ENCODE data around the gene STX1A. TPM values are rescaled to one million over a fixed set of nuclear protein-coding genes. Genes with fewer than 3 reads are reported as not detected.

Gene STX1A
- polyA plus RNA-seq, 1 donor (not counting 4 experiments of a cell fraction or from before 2014, with no cell fraction given) = 22.4 TPM

DNA sequence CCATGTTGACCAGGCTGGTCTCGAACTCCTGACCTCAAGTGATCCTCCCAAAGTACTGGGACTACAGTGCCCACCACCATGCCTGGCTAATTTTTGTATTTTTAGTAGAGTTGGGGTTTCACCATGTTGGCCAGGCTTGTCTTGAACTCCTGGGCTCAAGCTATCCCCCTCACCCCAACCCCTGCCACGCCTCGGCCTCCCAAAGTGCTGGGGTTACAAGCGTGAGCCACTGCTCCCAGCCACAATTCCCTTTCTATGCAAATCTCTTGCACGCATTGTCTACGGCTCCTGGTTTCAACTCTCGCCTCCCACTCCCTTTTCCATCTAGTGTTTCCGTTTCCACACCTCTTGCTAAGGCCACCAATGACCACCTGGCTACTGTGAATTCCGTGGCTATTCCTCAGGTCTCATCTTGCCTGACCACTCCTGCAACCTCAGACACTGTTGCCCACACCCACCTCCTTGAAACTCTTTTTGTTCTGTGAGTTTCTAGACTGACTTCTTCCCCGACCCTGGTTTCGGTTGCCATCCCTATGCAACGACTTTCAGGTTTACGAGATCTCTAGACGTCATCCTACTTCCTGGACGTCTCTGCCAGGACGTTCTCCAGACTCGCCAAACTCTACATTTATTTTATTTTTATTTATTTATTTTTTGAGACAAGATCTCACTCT, 47.2 kb upstream of the STX1A start:
- no peaks in the 10 kb centered on the region for H3K79me2 ChIP-seq (ENCODE audit: control insufficient read depth, insufficient read depth, low read length)
- no peaks in the 10 kb centered on the region for H3K9me3 ChIP-seq (ENCODE audit: control insufficient read depth, low read depth, low read length)
- no peak overlapping the region for H3K9ac ChIP-seq (ENCODE audit: control insufficient read depth, extremely low read depth, insufficient read depth, low read length)
- dilution Hi-C loops (cut with MboI; ENCODE audit: extremely low pct_ligation_motif_present, low sequenced_read_pairs) = no loop called here
- H3K27me3 ChIP-seq (ENCODE audit: control insufficient read depth, extremely low read depth, insufficient read depth, low read length) = peaks cover 42% of the 10 kb centered on the region
- no peak overlapping the region for H2AFZ ChIP-seq (ENCODE audit: control insufficient read depth, low read length)
- H3K4me1 ChIP-seq (ENCODE audit: control insufficient read depth, extremely low read depth, insufficient read depth, low read length) = no peaks in the 10 kb centered on the region
- no peak for DNase-seq (ENCODE audit: low read depth, low spot score)
- no peak overlapping the region for H3K27ac ChIP-seq (ENCODE audit: control insufficient read depth, insufficient read depth, low read length)
- H4K20me1 ChIP-seq (ENCODE audit: control insufficient read depth, extremely low read depth, insufficient read depth, low read length) = no peaks in the 10 kb centered on the region
- no peak overlapping the region for H3K4me2 ChIP-seq (ENCODE audit: control insufficient read depth, extremely low read depth, insufficient read depth, low read depth, low read length)
- no peak overlapping the region for H3K4me3 ChIP-seq (ENCODE audit: control insufficient read depth in 2 of 3, extremely low read depth in 1 of 3, insufficient read depth in 2 of 3, low read depth in 1 of 3, low read length in 3 of 3)
- FAIRE-seq = no peak
- H3K36me3 ChIP-seq (ENCODE audit: control insufficient read depth in 2 of 2, extremely low read depth in 1 of 2, insufficient read depth in 2 of 2, low read length in 2 of 2) = no peaks in the 10 kb centered on the region
- no peaks in the 10 kb centered on the region for H3K9me1 ChIP-seq (ENCODE audit: control insufficient read depth, extremely low read depth, insufficient read depth, low read length)
- no peak for TF ChIP-seq EZH2 (IDR thresholded peaks at IDR 0.05; ENCODE audit: low read length)
- TF ChIP-seq, protein P1, sequence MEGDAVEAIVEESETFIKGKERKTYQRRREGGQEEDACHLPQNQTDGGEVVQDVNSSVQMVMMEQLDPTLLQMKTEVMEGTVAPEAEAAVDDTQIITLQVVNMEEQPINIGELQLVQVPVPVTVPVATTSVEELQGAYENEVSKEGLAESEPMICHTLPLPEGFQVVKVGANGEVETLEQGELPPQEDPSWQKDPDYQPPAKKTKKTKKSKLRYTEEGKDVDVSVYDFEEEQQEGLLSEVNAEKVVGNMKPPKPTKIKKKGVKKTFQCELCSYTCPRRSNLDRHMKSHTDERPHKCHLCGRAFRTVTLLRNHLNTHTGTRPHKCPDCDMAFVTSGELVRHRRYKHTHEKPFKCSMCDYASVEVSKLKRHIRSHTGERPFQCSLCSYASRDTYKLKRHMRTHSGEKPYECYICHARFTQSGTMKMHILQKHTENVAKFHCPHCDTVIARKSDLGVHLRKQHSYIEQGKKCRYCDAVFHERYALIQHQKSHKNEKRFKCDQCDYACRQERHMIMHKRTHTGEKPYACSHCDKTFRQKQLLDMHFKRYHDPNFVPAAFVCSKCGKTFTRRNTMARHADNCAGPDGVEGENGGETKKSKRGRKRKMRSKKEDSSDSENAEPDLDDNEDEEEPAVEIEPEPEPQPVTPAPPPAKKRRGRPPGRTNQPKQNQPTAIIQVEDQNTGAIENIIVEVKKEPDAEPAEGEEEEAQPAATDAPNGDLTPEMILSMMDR (optimal IDR thresholded peaks at IDR 0.05 in 1 of 3, IDR thresholded peaks at IDR 0.05 in 1 of 3, conservative IDR thresholded peaks at IDR 0.05 in 1 of 3; ENCODE audit: extremely low read depth in 1 of 3, insufficient read depth in 2 of 3, low read length in 3 of 3) = no peak

GRCh38 chr7:73762659-73762999, 43.2 kb upstream of the STX1A start:
- Histone ChIP-seq H3K9ac (ENCODE audit: control insufficient read depth, extremely low read depth, insufficient read depth, low read length) (no peak overlapping the region), H3K4me3 (ENCODE audit: control insufficient read depth in 2 of 3, extremely low read depth in 1 of 3, insufficient read depth in 2 of 3, low read depth in 1 of 3, low read length in 3 of 3) (no peak overlapping the region), H3K27me3 (ENCODE audit: control insufficient read depth, extremely low read depth, insufficient read depth, low read length) (peaks cover 4% of the 10 kb centered on the region), H3K36me3 (ENCODE audit: control insufficient read depth in 2 of 2, extremely low read depth in 1 of 2, insufficient read depth in 2 of 2, low read length in 2 of 2) (no peaks in the 10 kb centered on the region), H3K4me1 (ENCODE audit: control insufficient read depth, extremely low read depth, insufficient read depth, low read length) (no peaks in the 10 kb centered on the region), H3K9me1 (ENCODE audit: control insufficient read depth, extremely low read depth, insufficient read depth, low read length) (no peaks in the 10 kb centered on the region), H4K20me1 (ENCODE audit: control insufficient read depth, extremely low read depth, insufficient read depth, low read length) (no peaks in the 10 kb centered on the region), H2AFZ (ENCODE audit: control insufficient read depth, low read length) (no peak overlapping the region), H3K79me2 (ENCODE audit: control insufficient read depth, insufficient read depth, low read length) (no peaks in the 10 kb centered on the region), H3K4me2 (ENCODE audit: control insufficient read depth, extremely low read depth, insufficient read depth, low read depth, low read length) (no peak overlapping the region), H3K9me3 (ENCODE audit: control insufficient read depth, low read depth, low read length) (no peaks in the 10 kb centered on the region), H3K27ac (ENCODE audit: control insufficient read depth, insufficient read depth, low read length) (no peak overlapping the region)
- no peak for DNase-seq (ENCODE audit: low read depth, low spot score)
- dilution Hi-C loops (cut with MboI; ENCODE audit: extremely low pct_ligation_motif_present, low sequenced_read_pairs) = no loop called here
- TF ChIP-seq, protein P1 (optimal IDR thresholded peaks at IDR 0.05 in 1 of 3, IDR thresholded peaks at IDR 0.05 in 1 of 3, conservative IDR thresholded peaks at IDR 0.05 in 1 of 3; ENCODE audit: extremely low read depth in 1 of 3, insufficient read depth in 2 of 3, low read length in 3 of 3) = no peak
- no peak for TF ChIP-seq EZH2 (IDR thresholded peaks at IDR 0.05; ENCODE audit: low read length)
- FAIRE-seq = no peak
